ENCODE results near the gene CLRN2. TPM values are rescaled to one million over a fixed set of nuclear protein-coding genes. Genes with fewer than 3 reads are reported as not detected.

The CLRN2 gene
- total RNA-seq, 4 donors from 2014 or later = not detected

GRCh38 chr4:17558941-17559708 lies 44.2 kb downstream of the CLRN2 start:
- no peak for TF ChIP-seq CTCF (IDR thresholded peaks at IDR 0.05)
- TF ChIP-seq POLR2A (IDR thresholded peaks at IDR 0.05) = no peak
- no peak for DNase-seq (ENCODE audit: low spot score in 2 of 2)
- WGBS, 2 donors = 95 to 98% methylated on average over 4 of the region's 4 CpGs
- intact Hi-C loops (cut with DNase I; ENCODE audit: low total_unique reads) = loop anchor here (10.0 kb wide), 1 partner anchor 76 kb away; no protein-coding TSS in a partner anchor
- H3K4me3 ChIP-seq (ENCODE audit: low read depth, poor library complexity, severe bottlenecking) = no peak overlapping the region

GRCh38 chr4:17559709-17560048 lies 44.7 kb downstream of the CLRN2 start:
- no peak overlapping the region for H3K4me3 ChIP-seq (ENCODE audit: low read depth, poor library complexity, severe bottlenecking)
- 90 to 96% methylated on average over 3 of the region's 3 CpGs for WGBS, 2 donors
- no peak for TF ChIP-seq POLR2A (IDR thresholded peaks at IDR 0.05)
- TF ChIP-seq CTCF (IDR thresholded peaks at IDR 0.05) = no peak
- intact Hi-C loops (cut with DNase I; ENCODE audit: low total_unique reads) = loop anchor here (10.0 kb wide), 1 partner anchor 75 kb away; no protein-coding TSS in a partner anchor
- no peak for DNase-seq (ENCODE audit: low spot score in 2 of 2)

- H3K4me3 ChIP-seq (ENCODE audit: low read depth, poor library complexity, severe bottlenecking) = no peak overlapping the region
- no peak for DNase-seq (ENCODE audit: low spot score in 2 of 2)
- 85 to 87% methylated on average over 6 of the region's 6 CpGs for WGBS, 2 donors
- TF ChIP-seq CTCF (IDR thresholded peaks at IDR 0.05) = no peak
- no peak for TF ChIP-seq POLR2A (IDR thresholded peaks at IDR 0.05)
- intact Hi-C loops (cut with DNase I; ENCODE audit: low total_unique reads) = no loop called here
These were observed 45.2 kb downstream of the CLRN2 start for GRCh38 chr4:17560065-17560673.

GRCh38 chr4:17561195-17561909 lies 46.4 kb downstream of the CLRN2 start:
- DNase-seq (ENCODE audit: low spot score in 2 of 2) = peak in 1 of 2 donors; percentile 54
- H3K4me3 ChIP-seq (ENCODE audit: low read depth, poor library complexity, severe bottlenecking) = no peak overlapping the region
- no peak for TF ChIP-seq POLR2A (IDR thresholded peaks at IDR 0.05)
- TF ChIP-seq CTCF (IDR thresholded peaks at IDR 0.05) = no peak
- intact Hi-C loops (cut with DNase I; ENCODE audit: low total_unique reads) = no loop called here
- 62 to 72% methylated on average over 8 of the region's 8 CpGs for WGBS, 2 donors

- intact Hi-C loops (cut with DNase I; ENCODE audit: low total_unique reads) = no loop called here
- 100% methylated on average over 1 of the region's 1 CpG for WGBS, 2 donors
These were observed 47.2 kb downstream of the CLRN2 start for GRCh38 chr4:17562157-17562556.

More at GRCh38 chr4:17562157-17562556, 47.2 kb downstream of the CLRN2 start:
- DNase-seq (ENCODE audit: low spot score in 2 of 2) = no peak
- H3K4me3 ChIP-seq (ENCODE audit: low read depth, poor library complexity, severe bottlenecking) = no peak overlapping the region
- TF ChIP-seq POLR2A (IDR thresholded peaks at IDR 0.05) (no peak), CTCF (IDR thresholded peaks at IDR 0.05) (no peak)

Data from lower leg skin (tissue), 4 donors.